Measurements from ENCODE around the gene ATP10B.

DNA sequence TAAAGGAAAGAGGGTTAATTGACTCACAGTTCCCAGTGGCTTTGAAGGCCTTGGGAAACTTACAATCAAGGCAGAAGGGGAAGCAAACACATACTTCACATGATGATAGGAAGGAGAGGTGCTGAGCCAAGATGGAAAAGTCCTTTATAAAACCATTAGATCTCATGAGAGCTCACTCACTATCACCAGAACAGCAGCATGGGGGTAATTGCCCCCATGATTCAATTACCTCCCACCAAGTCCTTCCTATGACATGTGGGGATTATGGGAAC, 330.7 kb downstream of the ATP10B start:
- TF ChIP-seq POLR2A (IDR thresholded peaks at IDR 0.05), result no peak
- TF ChIP-seq, protein P1, sequence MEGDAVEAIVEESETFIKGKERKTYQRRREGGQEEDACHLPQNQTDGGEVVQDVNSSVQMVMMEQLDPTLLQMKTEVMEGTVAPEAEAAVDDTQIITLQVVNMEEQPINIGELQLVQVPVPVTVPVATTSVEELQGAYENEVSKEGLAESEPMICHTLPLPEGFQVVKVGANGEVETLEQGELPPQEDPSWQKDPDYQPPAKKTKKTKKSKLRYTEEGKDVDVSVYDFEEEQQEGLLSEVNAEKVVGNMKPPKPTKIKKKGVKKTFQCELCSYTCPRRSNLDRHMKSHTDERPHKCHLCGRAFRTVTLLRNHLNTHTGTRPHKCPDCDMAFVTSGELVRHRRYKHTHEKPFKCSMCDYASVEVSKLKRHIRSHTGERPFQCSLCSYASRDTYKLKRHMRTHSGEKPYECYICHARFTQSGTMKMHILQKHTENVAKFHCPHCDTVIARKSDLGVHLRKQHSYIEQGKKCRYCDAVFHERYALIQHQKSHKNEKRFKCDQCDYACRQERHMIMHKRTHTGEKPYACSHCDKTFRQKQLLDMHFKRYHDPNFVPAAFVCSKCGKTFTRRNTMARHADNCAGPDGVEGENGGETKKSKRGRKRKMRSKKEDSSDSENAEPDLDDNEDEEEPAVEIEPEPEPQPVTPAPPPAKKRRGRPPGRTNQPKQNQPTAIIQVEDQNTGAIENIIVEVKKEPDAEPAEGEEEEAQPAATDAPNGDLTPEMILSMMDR (IDR thresholded peaks at IDR 0.05), result no peak
